Measurements from ENCODE around the gene GH1. TPM values are rescaled to one million over a fixed set of nuclear protein-coding genes. Genes with fewer than 3 reads are reported as not detected.
"Not testable (repeated sequence)": the region's sequence is repeated elsewhere in the genome, so short reads cannot be mapped to it uniquely, and the experiment has no call there.

The GH1 gene
- total and polyA plus RNA-seq, 9 of the 15 experiments (the other 6 are each of a cell fraction or from before 2014, with no cell fraction given) = not detected

DNA sequence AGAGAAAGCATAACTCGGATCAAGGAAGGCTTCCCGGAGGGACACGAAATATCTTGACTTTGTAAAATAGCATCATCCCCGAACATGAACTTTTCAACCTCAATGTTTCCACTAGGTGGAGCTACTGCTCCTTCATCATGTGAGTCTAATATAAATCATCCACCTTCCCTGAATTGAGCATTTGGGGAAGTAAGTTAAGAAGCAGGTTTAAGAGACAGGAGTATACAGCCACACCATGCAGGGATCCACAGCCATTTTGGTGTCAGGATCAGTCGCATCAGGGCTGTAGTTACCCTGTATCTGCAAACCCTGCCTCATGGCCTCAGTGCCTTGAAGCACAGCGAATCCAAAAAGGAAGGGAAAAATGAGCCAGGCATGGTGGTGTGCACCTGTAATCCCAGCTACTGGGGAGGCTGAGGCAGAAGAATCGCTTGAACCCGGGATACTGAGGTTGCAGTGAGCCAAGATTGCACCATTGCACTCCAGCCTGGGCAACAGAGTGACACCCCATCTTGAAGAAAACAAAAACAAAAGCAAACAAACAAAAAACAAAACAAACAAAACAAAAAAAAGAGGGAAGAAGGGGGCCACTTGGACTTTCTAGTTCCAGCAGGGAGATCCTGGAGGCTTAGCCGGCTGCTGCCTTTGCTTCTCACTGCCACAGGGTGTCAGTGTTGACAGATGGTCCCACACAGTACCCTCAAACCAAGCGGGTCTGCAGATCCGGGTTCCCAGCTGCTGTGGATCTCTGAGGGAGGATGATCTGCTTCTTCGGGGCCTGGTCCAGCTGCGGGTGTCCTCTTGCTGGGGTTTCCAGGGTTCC is 29.4 kb downstream of the GH1 start:
- H3K36me3 ChIP-seq (ENCODE audit: control insufficient read depth, insufficient read depth, low read length); BruUV-seq (replicated peaks); H3K79me2 ChIP-seq (ENCODE audit: control insufficient read depth, insufficient read depth, low read length); in situ Hi-C loops (cut with MboI); H3K9me3 ChIP-seq (replicated peaks; ENCODE audit: control insufficient read depth, insufficient read depth, low read depth, low read length); intact Hi-C loops (cut with micrococcal nuclease); H2AFZ ChIP-seq (ENCODE audit: low read depth, low read length); H3K4me2 ChIP-seq (ENCODE audit: insufficient read depth, low read length); H3K27me3 ChIP-seq (ENCODE audit: control insufficient read depth in 2 of 2, insufficient read depth in 2 of 2, low read length in 2 of 2); H3K9ac ChIP-seq (ENCODE audit: insufficient read depth in 1 of 2, low read depth in 2 of 2, low read length in 2 of 2); H3K9me1 ChIP-seq (ENCODE audit: control insufficient read depth, insufficient read depth, low read length); H3K27ac ChIP-seq (ENCODE audit: extremely low read depth, low read depth, low read length); H3K4me1 ChIP-seq (replicated peaks in 1 of 2; ENCODE audit: control insufficient read depth in 2 of 2, insufficient read depth in 2 of 2, low read length in 2 of 2); H4K20me1 ChIP-seq (replicated peaks; ENCODE audit: control insufficient read depth, insufficient read depth, low read length); H3K4me3 ChIP-seq: not testable (repeated sequence)
- peak; percentile 83 for FAIRE-seq
- ChIA-PET CTCF (ENCODE audit: low intra/inter-chr PET ratio) (interaction anchor here (1.4 kb wide), 1 partner anchor 393 kb away, joined by 3 read pairs; no protein-coding TSS in a partner anchor), POLR2A (interaction anchor here (0.6 kb wide), 1 partner anchor 30 kb away, joined by 3 read pairs; no protein-coding TSS in a partner anchor)
- DNase-seq (ENCODE audit: extremely low read depth in 1 of 4, low spot score in 3 of 4) = peak in 3 of 4 experiments; percentile 13 to 54 (median 18)
- peak; percentile 92 for ATAC-seq
- TF ChIP-seq MEIS2 (IDR thresholded peaks at IDR 0.05; ENCODE audit: partially characterized antibody) = peak; percentile 68
- TF ChIP-seq, protein P1, sequence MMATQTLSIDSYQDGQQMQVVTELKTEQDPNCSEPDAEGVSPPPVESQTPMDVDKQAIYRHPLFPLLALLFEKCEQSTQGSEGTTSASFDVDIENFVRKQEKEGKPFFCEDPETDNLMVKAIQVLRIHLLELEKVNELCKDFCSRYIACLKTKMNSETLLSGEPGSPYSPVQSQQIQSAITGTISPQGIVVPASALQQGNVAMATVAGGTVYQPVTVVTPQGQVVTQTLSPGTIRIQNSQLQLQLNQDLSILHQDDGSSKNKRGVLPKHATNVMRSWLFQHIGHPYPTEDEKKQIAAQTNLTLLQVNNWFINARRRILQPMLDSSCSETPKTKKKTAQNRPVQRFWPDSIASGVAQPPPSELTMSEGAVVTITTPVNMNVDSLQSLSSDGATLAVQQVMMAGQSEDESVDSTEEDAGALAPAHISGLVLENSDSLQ (IDR thresholded peaks at IDR 0.05) = peak; percentile 43; the same call in 1 of the 2 replicates
- TF ChIP-seq, protein P2, sequence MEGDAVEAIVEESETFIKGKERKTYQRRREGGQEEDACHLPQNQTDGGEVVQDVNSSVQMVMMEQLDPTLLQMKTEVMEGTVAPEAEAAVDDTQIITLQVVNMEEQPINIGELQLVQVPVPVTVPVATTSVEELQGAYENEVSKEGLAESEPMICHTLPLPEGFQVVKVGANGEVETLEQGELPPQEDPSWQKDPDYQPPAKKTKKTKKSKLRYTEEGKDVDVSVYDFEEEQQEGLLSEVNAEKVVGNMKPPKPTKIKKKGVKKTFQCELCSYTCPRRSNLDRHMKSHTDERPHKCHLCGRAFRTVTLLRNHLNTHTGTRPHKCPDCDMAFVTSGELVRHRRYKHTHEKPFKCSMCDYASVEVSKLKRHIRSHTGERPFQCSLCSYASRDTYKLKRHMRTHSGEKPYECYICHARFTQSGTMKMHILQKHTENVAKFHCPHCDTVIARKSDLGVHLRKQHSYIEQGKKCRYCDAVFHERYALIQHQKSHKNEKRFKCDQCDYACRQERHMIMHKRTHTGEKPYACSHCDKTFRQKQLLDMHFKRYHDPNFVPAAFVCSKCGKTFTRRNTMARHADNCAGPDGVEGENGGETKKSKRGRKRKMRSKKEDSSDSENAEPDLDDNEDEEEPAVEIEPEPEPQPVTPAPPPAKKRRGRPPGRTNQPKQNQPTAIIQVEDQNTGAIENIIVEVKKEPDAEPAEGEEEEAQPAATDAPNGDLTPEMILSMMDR (IDR thresholded peaks at IDR 0.05 in 2 of 3, conservative IDR thresholded peaks at IDR 0.05 in 1 of 3; ENCODE audit: insufficient read depth in 2 of 3, low read depth in 1 of 3, low read length in 3 of 3) = peak; percentile 46 to 64 (median 47)
- TF ChIP-seq, protein P3, sequence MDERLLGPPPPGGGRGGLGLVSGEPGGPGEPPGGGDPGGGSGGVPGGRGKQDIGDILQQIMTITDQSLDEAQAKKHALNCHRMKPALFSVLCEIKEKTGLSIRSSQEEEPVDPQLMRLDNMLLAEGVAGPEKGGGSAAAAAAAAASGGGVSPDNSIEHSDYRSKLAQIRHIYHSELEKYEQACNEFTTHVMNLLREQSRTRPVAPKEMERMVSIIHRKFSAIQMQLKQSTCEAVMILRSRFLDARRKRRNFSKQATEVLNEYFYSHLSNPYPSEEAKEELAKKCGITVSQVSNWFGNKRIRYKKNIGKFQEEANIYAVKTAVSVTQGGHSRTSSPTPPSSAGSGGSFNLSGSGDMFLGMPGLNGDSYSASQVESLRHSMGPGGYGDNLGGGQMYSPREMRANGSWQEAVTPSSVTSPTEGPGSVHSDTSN (CRISPR knock-in tag; IDR thresholded peaks at IDR 0.05; ENCODE audit: low read depth) = not testable (repeated sequence)
- TF ChIP-seq, protein P3 (tag; conservative IDR thresholded peaks at IDR 0.05; ENCODE audit: low read depth) = peak; percentile 67
- TF ChIP-seq, protein P4, sequence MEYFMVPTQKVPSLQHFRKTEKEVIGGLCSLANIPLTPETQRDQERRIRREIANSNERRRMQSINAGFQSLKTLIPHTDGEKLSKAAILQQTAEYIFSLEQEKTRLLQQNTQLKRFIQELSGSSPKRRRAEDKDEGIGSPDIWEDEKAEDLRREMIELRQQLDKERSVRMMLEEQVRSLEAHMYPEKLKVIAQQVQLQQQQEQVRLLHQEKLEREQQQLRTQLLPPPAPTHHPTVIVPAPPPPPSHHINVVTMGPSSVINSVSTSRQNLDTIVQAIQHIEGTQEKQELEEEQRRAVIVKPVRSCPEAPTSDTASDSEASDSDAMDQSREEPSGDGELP (CRISPR knock-in tag; IDR thresholded peaks at IDR 0.05; ENCODE audit: borderline replicate concordance) = 0 out of 2 replicates have a peak, but pooled peaks have one; percentile 2
- peak in 1 of 2 experiments; percentile 30; a peak in 1 of 4 replicates for TF ChIP-seq RAD21 (CRISPR knock-in tag; conservative IDR thresholded peaks at IDR 0.05 in 1 of 2, IDR thresholded peaks at IDR 0.05 in 1 of 2)
- TF ChIP-seq HLTF (IDR thresholded peaks at IDR 0.05) = 0 out of 2 replicates have a peak, but pooled peaks have one; percentile 30
- TF ChIP-seq SMARCA5 (IDR thresholded peaks at IDR 0.05) = peak; percentile 51; the same call in 1 of the 2 replicates
- WGBS (ENCODE audit: insufficient coverage, low coverage, missing lambda C conversion rate) = 2% methylated on average over 13 of the region's 13 CpGs

Data from K562 (cell line).